ENCODE results near the gene EXOSC2.
A peak's percentile ranks its signal among the peaks of the same experiment; 100 is the strongest.

The EXOSC2 gene

GRCh38 chr9:130710822-130711352 is 17.3 kb downstream of the EXOSC2 start:
- H3K27ac ChIP-seq, result no peak overlapping the region
- H3K4me1 ChIP-seq (ENCODE audit: low read depth, poor library complexity, severe bottlenecking), result peaks cover 23% of the 10 kb centered on the region
- no peak overlapping the region for H3K4me2 ChIP-seq
- H3K27me3 ChIP-seq (ENCODE audit: insufficient read depth, low read depth), result no peaks in the 10 kb centered on the region
- H3K9ac ChIP-seq, result no peak overlapping the region
- H3K36me3 ChIP-seq (ENCODE audit: insufficient read depth), result no peaks in the 10 kb centered on the region
- no peak for TF ChIP-seq CTCF (conservative IDR thresholded peaks at IDR 0.05; ENCODE audit: low read depth, low read length)
- no peaks in the 10 kb centered on the region for H4K20me1 ChIP-seq (ENCODE audit: insufficient read depth)
- peaks cover 12% of the 10 kb centered on the region for H3K79me2 ChIP-seq (ENCODE audit: insufficient read depth, low read depth)
- no peak overlapping the region for H3K4me3 ChIP-seq (IDR thresholded peaks at IDR 0.05; ENCODE audit: insufficient read depth, low read depth, low read length)
- H2AFZ ChIP-seq (ENCODE audit: low read depth), result no peak overlapping the region

- no peak overlapping the region for H2AFZ ChIP-seq (ENCODE audit: low read depth)
- H3K4me1 ChIP-seq (ENCODE audit: low read depth, poor library complexity, severe bottlenecking), result peaks cover 23% of the 10 kb centered on the region
- TF ChIP-seq CTCF (conservative IDR thresholded peaks at IDR 0.05; ENCODE audit: low read depth, low read length), result no peak
Measured at GRCh38 chr9:130711469-130711868, 17.9 kb downstream of the EXOSC2 start.

GRCh38 chr9:130712564-130713285 is 19.1 kb downstream of the EXOSC2 start:
- Histone ChIP-seq H3K4me1 (ENCODE audit: low read depth, poor library complexity, severe bottlenecking) (peaks cover 23% of the 10 kb centered on the region), H3K9ac (peak overlapping the region; percentile 91), H3K4me3 (IDR thresholded peaks at IDR 0.05; ENCODE audit: insufficient read depth, low read depth, low read length) (no peak overlapping the region), H3K79me2 (ENCODE audit: insufficient read depth, low read depth) (peaks cover 18% of the 10 kb centered on the region), H3K4me2 (peak overlapping the region; percentile 99; the same call in 1 of the 2 replicates), H3K36me3 (ENCODE audit: insufficient read depth) (no peaks in the 10 kb centered on the region), H4K20me1 (ENCODE audit: insufficient read depth) (no peaks in the 10 kb centered on the region), H3K27ac (peak overlapping the region; percentile 90), H2AFZ (ENCODE audit: low read depth) (peak overlapping the region; percentile 88), H3K27me3 (ENCODE audit: insufficient read depth, low read depth) (no peaks in the 10 kb centered on the region)
- TF ChIP-seq CTCF (conservative IDR thresholded peaks at IDR 0.05; ENCODE audit: low read depth, low read length), result no peak

More at GRCh38 chr9:130711469-130711868, 17.9 kb downstream of the EXOSC2 start:
- Histone ChIP-seq H3K36me3 (ENCODE audit: insufficient read depth) (no peaks in the 10 kb centered on the region), H3K27me3 (ENCODE audit: insufficient read depth, low read depth) (no peaks in the 10 kb centered on the region), H4K20me1 (ENCODE audit: insufficient read depth) (no peaks in the 10 kb centered on the region), H3K4me3 (IDR thresholded peaks at IDR 0.05; ENCODE audit: insufficient read depth, low read depth, low read length) (no peak overlapping the region), H3K27ac (no peak overlapping the region), H3K79me2 (ENCODE audit: insufficient read depth, low read depth) (peaks cover 12% of the 10 kb centered on the region), H3K4me2 (no peak overlapping the region), H3K9ac (no peak overlapping the region)

GRCh38 chr9:130713286-130713960 is 19.8 kb downstream of the EXOSC2 start:
- H3K4me2 ChIP-seq, result peak overlapping the region; percentile 99
- no peak overlapping the region for H3K4me3 ChIP-seq (IDR thresholded peaks at IDR 0.05; ENCODE audit: insufficient read depth, low read depth, low read length)
- peaks cover 18% of the 10 kb centered on the region for H3K79me2 ChIP-seq (ENCODE audit: insufficient read depth, low read depth)
- peak overlapping the region; percentile 88 for H2AFZ ChIP-seq (ENCODE audit: low read depth)
- peaks cover 23% of the 10 kb centered on the region for H3K4me1 ChIP-seq (ENCODE audit: low read depth, poor library complexity, severe bottlenecking)
- no peaks in the 10 kb centered on the region for H3K36me3 ChIP-seq (ENCODE audit: insufficient read depth)
- peak overlapping the region; percentile 91 for H3K9ac ChIP-seq
- H4K20me1 ChIP-seq (ENCODE audit: insufficient read depth), result no peaks in the 10 kb centered on the region
- H3K27me3 ChIP-seq (ENCODE audit: insufficient read depth, low read depth), result no peaks in the 10 kb centered on the region
- no peak for TF ChIP-seq CTCF (conservative IDR thresholded peaks at IDR 0.05; ENCODE audit: low read depth, low read length)
- peak overlapping the region; percentile 90 for H3K27ac ChIP-seq

All from KMS-11 (cell line).